Stimulated activated naive CD8-positive, alpha-beta T cell treated with anti-CD3 and anti-CD28 coated beads, Interleukin-15, Interleukin-2, amounts not matched to agents 100 ng/mL and 50 ng/mL, for 24 hours (primary cell): ENCODE measurements around the gene ZFYVE28.

Source experiments
- H3K27ac Mint-ChIP-seq: one replicate; pipeline ENCODE4 v1.8.0; 2021; ENCODE audit warnings: mild to moderate bottlenecking, mixed read lengths
- H3K27me3 Mint-ChIP-seq: one replicate; pipeline ENCODE4 v1.8.0; 2021; ENCODE audit warnings: mixed read lengths
- H3K36me3 Mint-ChIP-seq: one replicate; pipeline ENCODE4 v1.8.0; 2021; ENCODE audit warnings: low read depth, mixed read lengths
- H3K4me1 Mint-ChIP-seq: one replicate; pipeline ENCODE4 v1.8.0; 2021; ENCODE audit warnings: low read depth, mixed read lengths
- H3K4me3 Mint-ChIP-seq: one replicate; pipeline ENCODE4 v1.8.0; 2021; ENCODE audit warnings: mild to moderate bottlenecking, mixed read lengths
- H3K9me3 Mint-ChIP-seq: one replicate; pipeline ENCODE4 v1.8.0; 2021; ENCODE audit warnings: mixed read lengths

The ZFYVE28 gene

DNA sequence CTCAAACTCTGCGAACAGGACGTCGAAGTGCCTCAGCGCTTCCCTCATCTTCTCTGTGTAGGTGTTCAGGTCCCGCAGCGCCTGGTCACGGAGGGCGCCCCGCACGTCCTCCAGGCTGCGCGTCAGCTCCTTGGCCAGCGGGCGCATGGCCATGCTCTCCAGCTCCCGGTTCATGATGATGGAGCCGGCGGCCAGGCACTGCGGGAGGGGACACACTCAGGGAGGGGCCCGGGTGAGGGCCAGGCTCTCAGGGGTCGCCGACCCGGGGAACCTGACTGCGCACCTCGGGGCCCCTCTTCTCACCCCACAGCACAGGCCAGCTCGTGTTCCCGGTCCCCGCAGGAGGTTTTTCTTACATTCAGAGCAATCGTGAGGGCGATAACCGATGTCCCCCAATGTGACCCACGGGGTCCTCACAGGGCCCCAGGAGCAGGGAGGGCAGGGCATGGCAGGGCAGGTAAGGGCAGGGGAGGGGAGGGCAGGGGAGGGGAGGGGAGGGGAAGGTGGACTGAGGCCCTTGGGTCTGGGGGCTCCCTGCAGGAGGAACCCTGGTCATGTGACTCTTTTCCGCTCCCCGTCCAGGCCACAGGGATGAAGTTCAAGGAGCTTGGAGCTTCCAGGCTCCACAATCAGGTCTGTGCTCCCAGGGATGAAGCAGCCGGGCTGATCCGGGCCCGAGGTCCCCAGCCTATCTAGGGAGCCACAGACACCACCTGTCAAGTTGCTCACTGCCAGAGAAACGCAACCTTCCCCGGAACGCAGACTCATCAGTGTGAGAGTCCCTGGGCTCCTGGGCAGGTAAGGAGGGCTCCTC, 78.8 kb downstream of the ZFYVE28 start:
- Mint-ChIP-seq H3K4me3 (no peak overlapping the region), H3K27me3 (no peaks in the 10 kb centered on the region), H3K36me3 (no peaks in the 10 kb centered on the region), H3K27ac (no peak overlapping the region), H3K4me1 (no peaks in the 10 kb centered on the region), H3K9me3 (no peaks in the 10 kb centered on the region)

DNA sequence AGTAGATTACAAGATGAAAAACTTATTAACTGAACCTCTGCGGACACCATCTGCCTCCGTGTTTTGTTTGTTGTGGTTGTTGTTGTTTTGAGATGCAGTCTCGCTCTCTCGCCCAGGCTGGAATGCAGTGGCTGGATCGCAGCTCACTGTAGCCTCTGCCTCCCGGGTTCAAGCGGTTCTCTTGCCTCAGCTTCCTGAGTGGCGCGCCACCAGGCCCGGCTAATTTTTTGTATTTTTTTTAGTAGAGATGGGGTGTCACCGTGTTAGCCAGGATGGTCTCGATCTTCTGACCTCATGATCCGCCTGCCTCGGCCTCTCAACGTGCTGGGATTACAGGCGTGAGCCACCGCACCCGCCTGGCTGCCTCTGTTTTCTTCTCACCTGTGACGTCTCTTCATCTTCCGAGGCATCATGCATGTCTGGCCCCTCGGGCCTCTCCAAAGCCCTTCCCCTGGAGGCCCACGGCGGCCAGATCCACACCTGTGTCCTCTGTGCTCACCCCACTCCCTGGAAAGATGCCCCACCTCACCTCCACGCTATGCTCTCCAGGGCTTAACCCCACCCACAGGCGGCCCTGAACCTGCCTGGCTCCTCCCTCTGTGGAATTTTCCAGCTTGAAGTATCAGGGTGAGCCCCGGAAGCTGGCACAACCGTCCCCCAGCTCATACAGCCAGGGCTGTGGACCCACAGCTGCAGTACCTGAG, 79.5 kb downstream of the ZFYVE28 start:
- Mint-ChIP-seq H3K27me3 (no peaks in the 10 kb centered on the region), H3K27ac (no peak overlapping the region), H3K36me3 (no peaks in the 10 kb centered on the region), H3K4me1 (no peaks in the 10 kb centered on the region), H3K9me3 (no peaks in the 10 kb centered on the region), H3K4me3 (no peak overlapping the region)

DNA sequence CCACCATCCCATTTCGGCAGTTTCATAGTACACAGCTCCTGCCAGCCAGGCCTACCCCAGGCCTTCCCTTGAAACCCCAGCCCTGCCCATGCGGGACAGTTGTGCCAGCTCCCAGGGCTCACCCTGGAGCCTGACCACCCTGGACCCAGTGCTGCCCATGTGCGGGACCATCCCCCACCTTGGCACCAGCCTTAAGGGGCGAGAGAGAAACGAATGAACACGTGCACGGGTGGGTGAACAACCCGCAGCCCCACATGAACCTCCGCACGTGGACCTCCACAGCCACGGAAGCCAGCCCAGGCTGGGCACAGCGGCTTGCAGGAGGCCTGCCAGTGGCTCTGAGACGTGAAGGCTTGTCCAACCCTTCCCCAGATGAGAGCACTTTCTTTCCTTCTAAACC, 80.5 kb downstream of the ZFYVE28 start:
- Mint-ChIP-seq H3K4me3 (no peak overlapping the region), H3K27me3 (no peaks in the 10 kb centered on the region), H3K4me1 (no peaks in the 10 kb centered on the region), H3K9me3 (no peaks in the 10 kb centered on the region), H3K27ac (no peak overlapping the region), H3K36me3 (no peaks in the 10 kb centered on the region)

DNA sequence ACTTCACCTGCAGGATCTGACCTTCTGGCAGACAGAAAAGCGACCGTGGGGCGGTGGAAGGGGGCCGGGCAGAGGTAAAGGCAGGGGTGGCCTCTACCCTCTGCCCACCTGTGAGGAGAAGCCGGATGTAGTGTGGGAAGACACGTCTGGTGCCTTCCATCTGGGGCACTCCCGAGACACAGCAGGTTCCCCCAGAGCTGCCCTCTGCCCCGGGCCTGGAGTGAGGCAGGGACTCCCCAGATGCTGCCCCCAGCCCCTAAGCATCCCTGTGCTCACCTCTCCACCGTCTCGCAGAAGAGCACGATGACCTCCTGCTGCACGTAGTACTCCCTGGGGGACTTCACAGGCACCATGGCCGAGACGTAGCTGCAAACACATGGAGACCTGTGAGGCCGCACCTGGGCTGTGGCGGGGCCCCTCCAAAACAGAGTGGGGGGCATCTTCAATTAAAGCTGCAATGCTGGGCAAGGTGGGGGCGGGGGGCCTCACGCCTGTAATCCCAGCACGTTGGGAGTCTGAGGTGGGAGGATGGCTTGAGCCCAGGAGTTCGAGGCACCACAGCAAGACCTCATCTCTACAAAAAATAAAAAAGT, 81.2 kb downstream of the ZFYVE28 start:
- no peaks in the 10 kb centered on the region for H3K27me3 Mint-ChIP-seq
- no peak overlapping the region for H3K27ac Mint-ChIP-seq
- no peaks in the 10 kb centered on the region for H3K4me1 Mint-ChIP-seq
- no peak overlapping the region for H3K4me3 Mint-ChIP-seq
- no peaks in the 10 kb centered on the region for H3K36me3 Mint-ChIP-seq
- no peaks in the 10 kb centered on the region for H3K9me3 Mint-ChIP-seq

DNA sequence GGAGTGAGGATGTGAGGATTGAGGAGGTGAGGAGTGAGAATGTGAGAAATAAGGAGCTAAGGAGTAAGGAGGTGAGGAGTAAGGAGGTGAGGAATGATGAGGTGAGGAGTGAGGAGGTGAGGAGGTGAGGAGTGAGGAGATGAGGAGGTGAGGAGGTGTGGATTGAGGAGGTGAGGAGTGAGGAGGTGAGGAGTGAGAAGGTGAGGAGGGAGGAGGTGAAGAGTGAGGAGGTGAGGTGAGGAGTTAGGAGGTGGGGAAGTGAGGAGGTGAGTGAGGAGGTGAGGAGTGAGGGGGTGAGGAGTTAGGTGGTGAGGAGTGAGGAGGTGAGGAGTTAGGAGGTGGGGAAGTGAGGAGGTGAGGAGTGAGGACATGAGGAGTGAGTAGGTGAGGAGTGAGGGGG, 81.8 kb downstream of the ZFYVE28 start:
- no peak overlapping the region for H3K27ac Mint-ChIP-seq
- no peaks in the 10 kb centered on the region for H3K9me3 Mint-ChIP-seq

DNA sequence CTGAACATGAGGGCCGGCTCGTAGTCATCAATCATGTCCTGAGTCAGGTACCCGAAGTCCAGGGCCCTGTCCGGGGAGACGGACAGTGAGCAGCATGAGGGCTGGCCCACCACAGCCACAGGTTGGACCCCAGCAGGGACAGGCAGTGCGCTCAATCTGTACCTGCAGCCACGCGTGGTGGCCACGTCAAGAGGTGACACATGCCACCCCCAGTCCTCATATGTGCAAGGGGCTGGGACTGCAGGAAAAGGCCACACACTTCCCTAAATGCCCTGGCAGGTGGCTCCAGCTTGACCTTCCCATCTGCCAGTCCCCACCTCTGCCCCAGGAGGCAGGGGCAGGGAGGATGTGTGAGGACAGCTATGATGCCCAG, 82.7 kb downstream of the ZFYVE28 start:
- Mint-ChIP-seq H3K27me3 (no peaks in the 10 kb centered on the region), H3K4me1 (no peaks in the 10 kb centered on the region), H3K36me3 (no peaks in the 10 kb centered on the region), H3K27ac (no peak overlapping the region), H3K9me3 (no peaks in the 10 kb centered on the region), H3K4me3 (no peak overlapping the region)

More for the DNA sequence above, 81.8 kb downstream of the ZFYVE28 start:
- Mint-ChIP-seq H3K4me1 (no peaks in the 10 kb centered on the region), H3K36me3 (no peaks in the 10 kb centered on the region), H3K27me3 (no peaks in the 10 kb centered on the region), H3K4me3 (no peak overlapping the region)

DNA sequence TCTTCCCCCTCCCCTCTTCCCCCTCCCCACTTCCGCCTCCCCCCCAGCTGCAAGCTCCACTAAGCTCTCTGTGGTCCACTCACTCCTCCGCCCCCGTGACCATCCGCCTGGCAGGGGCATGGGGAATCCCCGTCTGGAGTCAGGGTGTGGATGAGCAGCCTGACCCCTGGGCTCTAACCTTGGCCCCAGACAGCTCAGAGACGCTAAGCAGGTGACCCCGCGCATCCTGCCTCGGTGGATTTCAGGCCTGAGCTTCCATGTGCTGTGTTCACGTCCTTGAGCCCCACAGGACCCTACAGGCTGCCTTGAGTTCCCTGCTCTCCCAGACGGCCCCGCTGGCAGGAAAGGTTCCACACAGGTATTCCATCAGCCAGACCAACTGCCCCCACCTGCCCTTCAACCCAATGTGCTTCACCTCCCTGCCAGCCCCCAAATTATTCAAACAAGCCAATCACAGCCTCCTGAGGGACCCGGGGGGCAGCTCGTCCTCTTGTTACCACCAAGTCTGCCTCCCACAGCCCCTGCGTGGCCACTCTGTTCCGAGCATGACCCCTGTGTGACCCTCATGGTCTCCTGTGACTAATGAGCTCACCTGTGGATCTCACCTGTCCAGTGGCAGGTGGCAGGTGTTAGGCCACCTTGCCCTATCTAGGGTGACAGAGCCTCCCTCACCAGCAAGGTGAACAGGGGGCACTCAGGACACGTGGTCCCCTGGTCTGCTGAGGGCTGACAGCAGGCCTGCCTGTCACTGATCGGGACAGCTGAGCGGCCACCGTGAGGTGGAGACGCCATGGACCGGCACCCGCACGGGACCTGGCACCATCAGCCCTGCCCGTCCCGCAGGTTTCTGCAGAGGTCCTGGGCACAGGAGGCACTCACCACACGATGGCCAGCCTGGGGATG, 83.4 kb downstream of the ZFYVE28 start:
- no peaks in the 10 kb centered on the region for H3K9me3 Mint-ChIP-seq
- H3K36me3 Mint-ChIP-seq = no peaks in the 10 kb centered on the region
- no peaks in the 10 kb centered on the region for H3K27me3 Mint-ChIP-seq
- H3K4me3 Mint-ChIP-seq = no peak overlapping the region
- H3K4me1 Mint-ChIP-seq = no peaks in the 10 kb centered on the region
- H3K27ac Mint-ChIP-seq = no peak overlapping the region

DNA sequence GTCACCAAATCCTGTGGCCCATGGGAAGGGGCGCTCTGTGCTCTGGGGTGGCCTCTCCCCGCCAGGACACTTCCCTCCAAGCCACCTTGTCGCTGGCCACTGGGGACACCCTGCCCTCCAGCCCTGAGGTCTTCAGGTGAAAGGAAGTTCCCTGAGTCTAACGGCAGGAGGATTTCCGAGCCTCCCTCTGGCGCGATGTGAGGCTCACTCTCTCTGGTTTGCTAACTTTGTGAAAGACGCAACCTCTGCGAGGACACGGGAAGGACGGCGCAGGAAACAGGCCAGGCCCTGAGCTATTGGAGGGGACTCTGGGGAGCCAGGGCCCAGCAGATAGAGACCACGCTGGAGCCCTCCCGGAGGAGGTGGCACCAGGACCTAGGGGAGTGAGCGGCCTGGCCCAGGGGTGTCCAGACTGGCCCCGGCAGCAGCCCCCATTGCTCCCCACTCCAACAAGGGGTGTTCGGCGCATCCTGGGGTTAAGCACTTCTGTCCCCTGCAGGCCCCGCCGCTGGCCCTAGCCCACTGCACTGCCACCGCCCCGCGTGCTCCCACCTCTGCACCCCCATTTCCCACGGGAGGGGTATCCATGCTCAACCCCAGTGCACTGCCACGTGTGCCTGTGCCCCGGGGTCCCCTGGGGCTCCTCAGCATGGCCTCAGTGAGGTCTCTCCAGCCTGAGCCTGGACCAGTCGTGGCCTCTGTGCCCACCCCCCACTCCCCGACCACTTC, 84.4 kb downstream of the ZFYVE28 start:
- Mint-ChIP-seq H3K36me3 (peaks cover 2% of the 10 kb centered on the region), H3K4me1 (no peaks in the 10 kb centered on the region), H3K4me3 (no peak overlapping the region), H3K27me3 (no peaks in the 10 kb centered on the region), H3K27ac (no peak overlapping the region), H3K9me3 (peaks cover 2% of the 10 kb centered on the region)

DNA sequence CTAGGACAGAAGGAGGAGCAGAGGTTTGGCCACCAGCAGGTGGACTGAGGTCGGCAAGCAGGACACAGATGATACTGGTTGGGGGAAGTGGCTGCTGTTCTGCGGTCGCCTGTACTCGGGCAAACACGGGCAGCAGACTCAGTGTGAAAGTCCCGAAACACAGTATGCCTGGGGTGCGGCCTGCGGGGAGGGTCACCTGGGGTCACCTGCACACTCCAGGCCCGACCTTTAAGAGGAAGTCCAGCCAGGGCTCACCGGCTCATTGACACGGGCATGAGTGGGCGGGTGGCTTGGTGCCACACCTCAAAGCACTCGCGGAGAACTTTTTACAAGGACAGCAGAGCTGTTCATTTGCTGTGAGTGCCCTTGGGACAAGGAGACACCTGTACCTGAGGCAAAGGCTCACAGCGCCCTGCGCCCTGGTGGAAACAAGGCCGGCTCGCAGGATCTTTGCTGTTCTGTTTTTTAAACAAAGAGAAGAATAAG, 85.0 kb downstream of the ZFYVE28 start:
- Mint-ChIP-seq H3K27ac (no peak overlapping the region), H3K9me3 (peaks cover 7% of the 10 kb centered on the region), H3K36me3 (peaks cover 8% of the 10 kb centered on the region), H3K27me3 (no peaks in the 10 kb centered on the region), H3K4me1 (no peaks in the 10 kb centered on the region), H3K4me3 (no peak overlapping the region)

DNA sequence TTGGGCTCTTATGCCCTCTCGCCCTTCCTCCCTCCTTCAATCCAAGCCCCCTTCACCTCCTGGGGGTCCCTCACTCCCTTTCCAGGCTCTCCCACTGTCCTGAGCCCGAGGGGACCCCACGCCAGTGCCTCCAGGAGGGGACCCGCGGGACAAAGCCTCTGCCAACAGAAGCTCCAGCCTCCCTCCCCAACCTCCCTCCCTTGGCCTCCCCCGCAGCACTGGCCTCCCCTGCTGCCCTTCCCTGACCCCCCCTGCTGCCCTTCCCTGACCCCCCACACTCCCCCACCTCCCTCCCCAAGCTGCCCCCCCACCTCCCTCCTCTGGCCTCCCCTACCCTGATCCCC, 85.5 kb downstream of the ZFYVE28 start:
- H3K4me3 Mint-ChIP-seq = no peak overlapping the region
- no peak overlapping the region for H3K27ac Mint-ChIP-seq
- H3K27me3 Mint-ChIP-seq = no peaks in the 10 kb centered on the region
- peaks cover 10% of the 10 kb centered on the region for H3K36me3 Mint-ChIP-seq
- H3K9me3 Mint-ChIP-seq = peaks cover 7% of the 10 kb centered on the region
- H3K4me1 Mint-ChIP-seq = no peaks in the 10 kb centered on the region

DNA sequence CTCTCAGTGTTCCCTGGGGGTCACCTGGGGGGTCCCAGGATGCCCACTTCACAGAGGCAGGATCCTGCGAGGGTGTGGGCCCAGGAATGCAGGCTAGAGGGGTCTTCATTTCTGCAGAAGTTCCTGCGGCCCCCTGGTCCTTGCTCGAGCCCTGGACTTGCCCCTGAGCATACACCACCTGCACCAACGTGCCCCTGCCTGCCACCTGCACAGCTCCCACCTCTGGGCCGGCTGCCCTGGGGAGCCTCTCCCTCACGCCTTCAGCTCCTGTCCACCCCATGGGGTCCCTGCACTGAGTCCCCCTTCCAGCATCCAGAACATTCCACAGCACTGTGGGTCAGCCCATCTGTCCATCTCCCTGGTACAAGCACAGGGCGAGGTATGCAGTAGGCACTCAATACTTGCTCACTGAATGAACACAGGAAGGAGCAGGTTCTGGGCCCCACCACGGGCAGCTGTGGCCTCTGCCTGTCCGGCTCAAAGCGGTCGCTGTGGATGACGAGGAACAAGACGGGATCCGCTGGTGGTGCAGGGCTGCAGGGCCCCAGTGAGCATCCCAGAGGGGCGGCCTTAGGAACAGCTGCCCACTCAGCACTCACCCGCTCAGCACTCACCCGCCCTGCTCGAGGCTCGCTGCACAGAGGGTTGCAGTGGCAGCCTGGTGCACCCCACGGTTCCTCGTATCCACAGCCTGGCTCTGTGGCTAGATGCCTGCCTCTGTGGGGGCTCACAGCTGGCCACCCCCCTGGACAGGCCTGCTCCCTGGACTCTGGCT, 86.1 kb downstream of the ZFYVE28 start:
- H3K27ac Mint-ChIP-seq = no peak overlapping the region
- no peaks in the 10 kb centered on the region for H3K4me1 Mint-ChIP-seq
- peaks cover 11% of the 10 kb centered on the region for H3K9me3 Mint-ChIP-seq
- H3K27me3 Mint-ChIP-seq = no peaks in the 10 kb centered on the region
- H3K36me3 Mint-ChIP-seq = peaks cover 16% of the 10 kb centered on the region
- no peak overlapping the region for H3K4me3 Mint-ChIP-seq

DNA sequence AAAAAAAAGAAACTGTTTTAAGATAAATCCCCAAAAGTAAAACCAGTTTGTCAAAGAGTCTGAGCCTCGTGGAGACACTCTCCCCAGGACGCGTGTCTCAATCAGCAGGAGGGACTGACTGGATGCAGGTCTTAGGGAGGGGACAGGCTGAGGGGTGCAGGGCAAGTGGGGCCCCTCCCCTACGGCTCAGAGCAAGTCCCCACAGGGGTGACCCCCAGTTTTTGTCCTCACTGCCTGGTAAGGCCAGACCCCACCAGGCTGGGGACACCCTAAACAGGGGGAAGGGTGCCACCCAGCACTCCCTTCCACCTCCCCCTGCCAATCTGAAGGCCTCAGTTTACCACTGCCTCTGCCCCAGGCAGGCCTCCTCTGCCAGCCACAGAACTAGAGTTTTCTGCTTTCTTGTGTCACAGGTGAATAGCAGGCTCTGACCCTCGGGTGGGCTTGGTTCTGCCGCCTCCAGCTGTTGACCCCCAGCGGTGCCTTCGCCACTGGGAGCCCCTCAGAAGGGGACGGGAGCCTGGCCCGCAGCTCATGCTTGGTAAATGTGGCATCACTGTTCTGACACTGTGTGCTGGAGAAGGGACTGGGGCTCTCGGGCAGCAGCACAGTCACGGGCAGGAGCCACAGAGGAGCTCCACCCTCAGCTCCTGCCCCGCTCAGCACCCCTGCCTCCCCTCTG, 86.8 kb downstream of the ZFYVE28 start:
- Mint-ChIP-seq H3K36me3 (peaks cover 17% of the 10 kb centered on the region), H3K9me3 (peaks cover 11% of the 10 kb centered on the region), H3K27me3 (no peaks in the 10 kb centered on the region), H3K4me1 (no peaks in the 10 kb centered on the region), H3K4me3 (no peak overlapping the region), H3K27ac (no peak overlapping the region)

DNA sequence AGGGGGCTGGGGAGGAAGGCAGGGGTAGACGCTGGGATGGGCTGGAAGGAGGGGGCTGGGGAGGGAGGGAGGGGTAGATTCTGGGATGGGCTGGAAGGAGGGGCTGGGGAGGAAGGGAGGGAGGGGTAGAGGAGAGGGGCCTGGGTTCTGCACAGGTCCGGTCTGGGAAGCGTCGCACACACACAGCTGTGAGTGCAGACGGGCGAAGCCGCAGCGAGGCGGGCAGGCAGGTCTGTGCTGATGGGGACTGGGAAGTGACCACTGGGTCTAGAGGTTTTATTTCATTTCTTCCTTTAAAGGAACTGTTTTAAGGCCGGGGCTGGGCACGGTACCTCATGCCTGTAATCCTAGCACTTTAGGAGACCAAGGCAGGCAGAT, 87.4 kb downstream of the ZFYVE28 start:
- Mint-ChIP-seq H3K4me1 (no peaks in the 10 kb centered on the region), H3K27me3 (no peaks in the 10 kb centered on the region), H3K36me3 (peaks cover 17% of the 10 kb centered on the region), H3K27ac (no peak overlapping the region), H3K9me3 (peaks cover 11% of the 10 kb centered on the region), H3K4me3 (no peak overlapping the region)
